Liver (tissue), 3 donors: ENCODE results near the gene CNTN5.

Experiments
- EGR1 ChIP-seq, 2 donors: IDR thresholded peaks; 2 replicates each; pipeline ENCODE4 v1.6.1; 2016 to 2018; ENCODE audit warnings: antibody characterized with exemption in 2 of 2, low read depth in 2 of 2
- JUND ChIP-seq, 2 donors: IDR thresholded peaks; 2 replicates each; pipeline ENCODE4 v1.6.1; 2016; ENCODE audit warnings: antibody characterized with exemption in 2 of 2
- TF ChIP-seq, protein P1 (sequence below): IDR thresholded peaks from 2 replicates; pipeline ENCODE4 v1.6.1; 2016; ENCODE audit warnings: antibody characterized with exemption
- TF ChIP-seq, protein P2 (sequence below): fragments of 150-350 bp; IDR thresholded peaks from 2 replicates; pipeline ENCODE4 v1.5.1; 2017; ENCODE audit warnings: improper control_type of control experiment, low read depth, low read length; ENCODE audit not compliant: missing input control
- donor health status: healthy.
- donor health status: healthy.

DNA sequence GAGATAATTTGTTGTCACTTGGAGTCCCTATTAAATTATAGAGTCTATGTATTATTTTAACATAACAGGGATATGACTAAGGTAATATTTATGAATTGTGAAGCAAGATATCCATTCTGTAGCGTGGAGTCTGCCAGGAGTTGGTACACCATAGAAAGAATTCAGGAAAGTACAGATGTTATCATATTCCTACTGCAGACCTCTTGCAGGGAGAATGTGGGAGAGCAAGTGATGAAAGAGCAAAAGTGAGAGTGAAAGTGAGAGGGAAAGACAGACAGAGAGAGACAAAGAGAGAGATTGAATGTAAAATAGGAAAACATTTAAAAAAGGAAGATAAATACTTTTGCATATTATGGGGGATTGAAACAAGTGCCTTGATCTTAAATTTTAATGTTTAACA is 468.8 kb downstream of the CNTN5 start:
- TF ChIP-seq JUND (IDR thresholded peaks at IDR 0.05) (no peak), EGR1 (IDR thresholded peaks at IDR 0.05; ENCODE audit: low read depth in 2 of 2) (no peak)
- TF ChIP-seq, protein P1, sequence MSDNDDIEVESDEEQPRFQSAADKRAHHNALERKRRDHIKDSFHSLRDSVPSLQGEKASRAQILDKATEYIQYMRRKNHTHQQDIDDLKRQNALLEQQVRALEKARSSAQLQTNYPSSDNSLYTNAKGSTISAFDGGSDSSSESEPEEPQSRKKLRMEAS, result no peak
- TF ChIP-seq, protein P2, sequence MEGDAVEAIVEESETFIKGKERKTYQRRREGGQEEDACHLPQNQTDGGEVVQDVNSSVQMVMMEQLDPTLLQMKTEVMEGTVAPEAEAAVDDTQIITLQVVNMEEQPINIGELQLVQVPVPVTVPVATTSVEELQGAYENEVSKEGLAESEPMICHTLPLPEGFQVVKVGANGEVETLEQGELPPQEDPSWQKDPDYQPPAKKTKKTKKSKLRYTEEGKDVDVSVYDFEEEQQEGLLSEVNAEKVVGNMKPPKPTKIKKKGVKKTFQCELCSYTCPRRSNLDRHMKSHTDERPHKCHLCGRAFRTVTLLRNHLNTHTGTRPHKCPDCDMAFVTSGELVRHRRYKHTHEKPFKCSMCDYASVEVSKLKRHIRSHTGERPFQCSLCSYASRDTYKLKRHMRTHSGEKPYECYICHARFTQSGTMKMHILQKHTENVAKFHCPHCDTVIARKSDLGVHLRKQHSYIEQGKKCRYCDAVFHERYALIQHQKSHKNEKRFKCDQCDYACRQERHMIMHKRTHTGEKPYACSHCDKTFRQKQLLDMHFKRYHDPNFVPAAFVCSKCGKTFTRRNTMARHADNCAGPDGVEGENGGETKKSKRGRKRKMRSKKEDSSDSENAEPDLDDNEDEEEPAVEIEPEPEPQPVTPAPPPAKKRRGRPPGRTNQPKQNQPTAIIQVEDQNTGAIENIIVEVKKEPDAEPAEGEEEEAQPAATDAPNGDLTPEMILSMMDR, result no peak
